Tongue (tissue), 2 donors: Measurements from ENCODE around the gene ASB1. TPM values are rescaled to one million over a fixed set of nuclear protein-coding genes. Genes with fewer than 3 reads are reported as not detected.
"Not testable (repeated sequence)": the region's sequence is repeated elsewhere in the genome, so short reads cannot be mapped to it uniquely, and the experiment has no call there.

Source experiments
- DNase-seq: peaks from one replicate; pipeline ENCODE4 v3.0.0-alpha.2; 2015
- total RNA-seq: library from RNA; depleted of rRNA; stranded (reverse); fragments of >200 nt; gene quantifications from one replicate; pipeline ENCODE4 v1.2.3, GENCODE V29; 2014

ASB1 gene
- total RNA-seq, 1 donor from 2014 or later, result 43.6 TPM

DNA sequence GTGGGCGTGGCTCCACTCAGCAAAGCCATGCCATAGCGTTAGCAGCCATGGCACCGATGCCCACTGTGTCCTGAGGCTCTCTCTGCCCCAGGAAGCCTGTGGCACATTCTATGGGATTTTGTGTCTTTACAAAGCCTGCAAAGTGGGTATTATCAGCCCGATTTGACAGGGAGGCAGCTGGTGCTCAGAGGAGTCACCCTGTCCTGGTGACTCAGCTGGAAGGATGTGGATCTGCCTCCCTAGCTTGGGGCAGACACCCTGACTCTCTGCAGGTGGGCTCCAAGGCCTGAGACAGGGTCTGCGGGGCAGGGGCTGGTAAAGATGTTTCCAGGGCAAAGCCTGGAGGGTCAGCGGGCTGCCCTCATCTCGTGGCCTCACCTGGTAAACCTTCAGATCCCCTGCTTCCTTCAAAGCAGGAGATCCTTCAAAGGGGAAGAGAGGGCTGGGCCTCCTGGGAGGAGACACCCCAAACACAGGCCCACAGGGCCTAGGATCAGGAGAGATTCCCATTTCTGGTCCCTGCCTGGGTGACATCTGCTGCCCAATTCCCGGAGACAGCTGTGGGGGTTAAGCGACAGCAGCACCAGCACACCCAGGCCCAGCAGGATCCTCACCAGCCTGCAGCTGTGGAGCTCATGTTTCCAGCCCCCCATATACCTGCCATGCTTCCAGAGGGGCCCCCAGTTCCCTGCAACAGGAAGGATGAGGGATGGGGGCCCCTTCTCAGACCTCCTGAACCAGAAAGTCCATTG is 3.0 kb upstream of the ASB1 start:
- DNase-seq, result no peak

GRCh38 chr2:238424313-238424700 is 2.4 kb upstream of the ASB1 start:
- no peak for DNase-seq

- peak; percentile 35 for DNase-seq
Measured at GRCh38 chr2:238425505-238425978, 1.2 kb upstream of the ASB1 start.

GRCh38 chr2:238425979-238426567 is 654 bp upstream of the ASB1 start:
- DNase-seq, result peak; percentile 66

DNA sequence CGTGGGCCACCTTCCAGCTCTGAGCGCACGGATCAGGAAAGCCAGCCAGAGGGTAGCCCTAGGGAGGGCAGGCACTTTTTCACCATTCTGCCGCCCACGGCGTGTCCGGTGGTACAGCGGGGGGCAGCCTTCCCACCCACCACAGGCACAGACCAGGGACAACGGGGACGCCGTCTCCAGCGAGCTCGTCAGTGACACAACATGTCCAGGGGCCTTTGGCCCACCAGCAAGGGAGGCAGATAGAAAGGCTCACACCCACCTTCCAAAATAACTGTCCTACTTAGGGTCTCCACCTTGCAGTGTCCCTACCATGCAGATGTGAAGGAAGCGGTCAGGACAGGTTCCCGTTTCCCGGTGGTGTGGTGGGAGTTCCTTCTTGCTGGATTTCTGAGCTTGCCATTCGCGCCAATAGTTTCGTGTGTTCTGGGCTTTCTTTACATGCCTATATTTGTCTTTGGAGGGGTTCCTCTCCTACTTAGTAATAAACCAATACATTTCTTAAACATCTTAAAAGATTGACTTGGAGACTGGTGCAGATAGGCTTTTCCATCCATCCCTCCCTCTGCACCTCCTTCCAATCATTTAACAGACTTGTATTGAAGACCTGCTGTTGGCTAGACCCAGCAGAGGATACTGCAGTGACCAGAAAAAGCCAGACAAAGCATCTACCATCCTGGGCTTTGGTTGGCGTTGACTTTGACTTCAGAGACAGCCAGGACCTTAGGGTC is 872 bp downstream of the ASB1 start:
- no peak for DNase-seq

GRCh38 chr2:238428866-238429265 is 2.1 kb downstream of the ASB1 start:
- DNase-seq, result no peak

- DNase-seq, result no peak
Measured at GRCh38 chr2:238430781-238431180, 4.1 kb downstream of the ASB1 start.

GRCh38 chr2:238431456-238431855 is 4.7 kb downstream of the ASB1 start:
- DNase-seq, result no peak

GRCh38 chr2:238433300-238433915 is 6.7 kb downstream of the ASB1 start:
- no peak for DNase-seq

- no peak for DNase-seq
Measured at GRCh38 chr2:238433941-238434845, 7.5 kb downstream of the ASB1 start.

- no peak for DNase-seq
Measured at GRCh38 chr2:238434846-238435751, 8.4 kb downstream of the ASB1 start.

DNA sequence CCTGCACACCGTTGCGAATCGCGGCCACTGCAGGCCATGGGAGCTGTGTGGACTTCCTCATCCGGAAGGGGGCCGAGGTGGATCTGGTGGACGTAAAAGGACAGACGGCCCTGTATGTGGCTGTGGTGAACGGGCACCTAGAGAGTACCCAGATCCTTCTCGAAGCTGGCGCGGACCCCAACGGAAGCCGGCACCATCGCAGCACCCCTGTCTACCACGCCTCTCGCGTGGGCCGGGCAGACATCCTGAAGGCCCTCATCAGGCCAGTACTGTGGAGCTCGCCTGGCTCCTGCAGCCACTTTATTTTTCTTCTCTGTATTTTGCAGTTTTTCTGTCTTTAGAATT is 9.0 kb downstream of the ASB1 start:
- DNase-seq, result no peak

DNA sequence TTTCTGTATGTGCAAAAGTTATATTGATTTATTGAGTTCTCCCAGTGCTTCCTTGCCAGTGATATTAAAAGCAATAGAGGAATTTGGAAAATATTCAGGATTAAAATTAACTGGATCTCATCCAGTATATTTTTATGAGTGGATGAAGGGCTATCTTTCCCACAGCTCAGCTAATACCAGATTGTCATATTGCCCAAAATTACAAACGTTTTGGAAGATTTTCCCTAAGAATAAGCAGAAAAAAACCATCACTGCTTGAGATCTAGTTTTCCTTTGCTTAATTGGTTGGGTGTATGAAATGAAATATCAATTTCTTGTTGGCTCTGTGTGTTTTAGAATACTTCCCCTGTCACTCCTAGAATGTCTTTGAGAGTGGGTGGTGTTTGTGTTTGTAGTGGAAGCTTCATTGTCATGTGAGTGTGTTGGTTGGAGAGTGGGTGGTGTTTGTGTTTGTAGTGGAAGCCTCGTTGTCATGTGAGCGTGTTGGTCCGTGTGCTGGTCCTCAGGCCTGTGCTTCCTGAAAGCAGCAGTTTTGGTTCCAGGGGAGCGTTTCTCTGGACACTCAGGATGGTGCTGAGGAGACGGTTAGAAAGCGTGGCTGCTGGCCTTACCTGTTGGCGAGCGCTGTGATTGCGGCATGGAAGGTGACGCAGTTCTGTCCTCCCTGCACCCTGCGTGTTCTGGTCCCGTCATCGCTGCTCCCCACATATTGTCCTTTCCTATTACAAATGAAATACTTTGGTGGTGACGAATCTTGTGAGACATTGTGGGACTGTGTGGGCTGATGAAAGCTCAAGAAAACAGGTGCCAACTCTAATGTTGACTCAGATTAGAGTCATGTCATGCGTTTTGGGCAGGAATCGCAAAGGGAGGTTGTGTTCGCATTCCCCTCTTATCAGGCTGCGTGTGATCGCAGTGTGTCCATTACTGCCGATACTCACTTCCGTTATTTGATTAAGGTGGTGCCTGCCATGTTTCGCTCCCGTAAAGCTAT is 12.4 kb downstream of the ASB1 start:
- no peak for DNase-seq

DNA sequence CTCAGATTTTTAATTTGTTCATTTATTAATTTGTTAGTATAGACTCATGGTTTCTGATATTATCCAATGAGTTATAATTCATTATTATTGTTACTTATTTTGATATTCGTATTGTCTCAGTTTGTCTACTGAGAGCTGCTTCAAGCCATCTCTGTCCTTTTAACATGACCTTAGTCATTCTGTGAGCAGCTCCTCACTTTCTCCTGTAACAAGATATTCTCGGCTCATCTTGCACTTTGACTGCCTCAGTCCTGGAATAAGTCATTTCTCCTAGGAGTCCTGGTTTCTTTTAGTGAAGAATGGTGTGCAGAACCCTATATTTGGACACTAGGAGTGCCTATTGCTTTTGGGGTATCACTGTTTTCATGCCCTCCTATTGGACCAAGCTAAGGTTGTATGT is 13.2 kb downstream of the ASB1 start:
- DNase-seq, result no peak

DNA sequence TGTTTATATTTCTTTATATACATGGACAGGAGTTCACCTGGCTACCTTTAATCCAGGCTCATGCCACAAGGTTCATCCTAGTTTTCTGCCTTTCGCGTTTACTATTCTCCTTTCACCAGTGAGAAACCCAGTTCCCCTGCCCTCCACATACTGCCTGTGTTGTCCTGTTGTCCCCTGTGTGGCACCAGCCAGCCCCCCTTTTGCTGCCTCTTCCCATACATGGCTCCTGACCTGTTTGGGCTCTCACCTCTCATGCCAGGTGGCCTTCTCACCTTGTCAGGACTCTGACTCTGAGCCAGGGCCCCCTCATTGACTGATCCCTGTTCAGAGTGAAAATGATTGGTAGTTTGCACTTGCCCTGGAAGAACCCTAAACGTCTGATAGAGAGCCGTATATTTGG is 13.6 kb downstream of the ASB1 start:
- no peak for DNase-seq

- no peak for DNase-seq
Measured at GRCh38 chr2:238440767-238441166, 14.0 kb downstream of the ASB1 start.

- peak; percentile 15 for DNase-seq
Measured at GRCh38 chr2:238441262-238442114, 14.8 kb downstream of the ASB1 start.

- not testable (repeated sequence) for DNase-seq
Measured at GRCh38 chr2:238442257-238442656, 15.5 kb downstream of the ASB1 start.

- no peak for DNase-seq
Measured at GRCh38 chr2:238444242-238444641, 17.5 kb downstream of the ASB1 start.
